HEK293 (cell line): ENCODE results near the gene SCYGR1.

Experiments used
- CTCF ChIA-PET: fragments of 350-600 bp; formaldehyde crosslinking; extraction: SDS; loops from one replicate; lab custom pipeline; 2021; ENCODE audit warnings: antibody characterized with exemption; lab: Yijun Ruan, JAX
- POLR2A ChIA-PET: fragments of 300-600 bp; formaldehyde crosslinking; extraction: SDS; loops from one replicate; lab custom pipeline; 2020; ENCODE audit warnings: antibody characterized with exemption, inconsistent platforms; lab: Yijun Ruan, JAX
- H3K27ac ChIP-seq: fragments of 200-500 bp; sonication (Bioruptor generic); 2 replicates; pipeline ENCODE4 v1.5.1; 2014; ENCODE audit warnings: low read depth, low read length, control low read depth, inconsistent platforms; ENCODE audit errors: extremely low read depth
- H3K36me3 ChIP-seq, 2 experiments: fragments of 200-500 bp in 1 of 2; sonication (Bioruptor generic) in 1 of 2; 1 replicate in 1 of 2; 2 replicates in 1 of 2; pipeline ENCODE4 v1.5.1; 2014 to 2017; ENCODE audit warnings: inconsistent platforms in 2 of 2, low read length in 2 of 2; ENCODE audit not compliant: control insufficient read depth in 2 of 2, insufficient read depth in 1 of 2
- H3K4me1 ChIP-seq: fragments of 200-500 bp; sonication (Bioruptor generic); 2 replicates; pipeline ENCODE4 v1.5.1; 2014; ENCODE audit warnings: mild to moderate bottlenecking, low read length, inconsistent platforms; ENCODE audit not compliant: control insufficient read depth, insufficient read depth
- H3K4me3 ChIP-seq: 2 replicates; pipeline ENCODE4 v1.5.1; 2011; ENCODE audit warnings: low read depth, mild to moderate bottlenecking, control low read depth, low read length, moderate library complexity
- H3K9me3 ChIP-seq: fragments of 200-500 bp; sonication (Bioruptor generic); 2 replicates; pipeline ENCODE4 v1.5.1; 2014; ENCODE audit warnings: low read depth, low read length, inconsistent platforms; ENCODE audit not compliant: control insufficient read depth, insufficient read depth
- REPIN1 ChIP-seq: fragments of 450-650 bp; formaldehyde crosslinking; IDR thresholded peaks from 2 replicates; pipeline ENCODE4 v1.5.1; 2017; ENCODE audit warnings: missing biosample characterization, missing genetic modification characterization, low read depth
- SCRT2 ChIP-seq: fragments of 450-650 bp; formaldehyde crosslinking; IDR thresholded peaks from 2 replicates; pipeline ENCODE4 v1.5.1; 2016; ENCODE audit warnings: missing biosample characterization, missing genetic modification characterization
- SP3 ChIP-seq: fragments of 450-650 bp; formaldehyde crosslinking; IDR thresholded peaks from 2 replicates; pipeline ENCODE4 v1.5.1; 2016; ENCODE audit warnings: missing biosample characterization, missing genetic modification characterization
- TSHZ1 ChIP-seq: fragments of 450-650 bp; formaldehyde crosslinking; IDR thresholded peaks from 2 replicates; pipeline ENCODE4 v1.5.1; 2016; ENCODE audit warnings: missing biosample characterization, missing genetic modification characterization, borderline replicate concordance
- ZIC2 ChIP-seq: fragments of 450-650 bp; formaldehyde crosslinking; IDR thresholded peaks from 2 replicates; pipeline ENCODE4 v1.5.1; 2016; ENCODE audit warnings: missing biosample characterization, missing genetic modification characterization
- ZNF138 ChIP-seq: fragments of 450-650 bp; formaldehyde crosslinking; IDR thresholded peaks from 2 replicates; pipeline ENCODE4 v1.5.1; 2016; ENCODE audit warnings: missing biosample characterization, missing genetic modification characterization, borderline replicate concordance
- ZNF214 ChIP-seq: fragments of 450-650 bp; formaldehyde crosslinking; IDR thresholded peaks from 2 replicates; pipeline ENCODE4 v1.5.1; 2017; ENCODE audit warnings: missing biosample characterization, mild to moderate bottlenecking, missing genetic modification characterization, borderline replicate concordance
- ZNF23 ChIP-seq: fragments of 450-650 bp; formaldehyde crosslinking; IDR thresholded peaks from 2 replicates; pipeline ENCODE4 v1.5.1; 2016; ENCODE audit warnings: missing biosample characterization, missing genetic modification characterization, borderline replicate concordance
- ZNF335 ChIP-seq: fragments of 450-650 bp; formaldehyde crosslinking; conservative IDR thresholded peaks from 2 replicates; pipeline ENCODE4 v1.5.1; 2016; ENCODE audit warnings: missing biosample characterization, missing genetic modification characterization
- ZNF362 ChIP-seq: fragments of 450-650 bp; formaldehyde crosslinking; IDR thresholded peaks from 2 replicates; pipeline ENCODE4 v1.5.1; 2016; ENCODE audit warnings: missing biosample characterization, missing genetic modification characterization
- ZNF518A ChIP-seq: fragments of 450-650 bp; formaldehyde crosslinking; conservative IDR thresholded peaks from 2 replicates; pipeline ENCODE4 v1.5.1; 2016; ENCODE audit warnings: low read depth, missing biosample characterization, missing genetic modification characterization
- ZNF626 ChIP-seq: fragments of 450-650 bp; sonication (Bioruptor Pico); formaldehyde crosslinking; IDR thresholded peaks from 2 replicates; pipeline ENCODE4 v1.5.1; 2018; ENCODE audit warnings: missing biosample characterization, missing genetic modification characterization, inconsistent platforms
- ZNF692 ChIP-seq: fragments of 450-650 bp; formaldehyde crosslinking; IDR thresholded peaks from 2 replicates; pipeline ENCODE4 v1.5.1; 2016; ENCODE audit warnings: missing biosample characterization, missing genetic modification characterization

The SCYGR1 gene

GRCh38 chr2:227416701-227417100, 29.0 kb upstream of the SCYGR1 start (continued):
- TF ChIP-seq ZNF518A, result no peak
- TF ChIP-seq, all 188 proteins: peak for 0

GRCh38 chr2:227415538-227416424, 28.0 kb upstream of the SCYGR1 start:
- Histone ChIP-seq H3K36me3 (no peaks in the 10 kb centered on the region), H3K4me3 (no peak overlapping the region), H3K27ac (no peak overlapping the region), H3K9me3 (no peaks in the 10 kb centered on the region), H3K4me1 (no peaks in the 10 kb centered on the region)
- peak; percentile 50 for TF ChIP-seq ZIC2 (tag by site-specific recombination)
- TF ChIP-seq REPIN1 (tag by site-specific recombination), result no peak
- CTCF ChIA-PET, result interaction anchor here (0.6 to 1.7 kb wide), 3 partner anchors 10 to 286 kb away, joined by 3 to 7 read pairs (median 3); no protein-coding TSS in a partner anchor
- POLR2A ChIA-PET, result interaction anchor here (1.1 kb wide), 1 partner anchor 49 kb away, joined by 5 read pairs; no protein-coding TSS in a partner anchor

GRCh38 chr2:227414846-227415245, 27.1 kb upstream of the SCYGR1 start:
- Histone ChIP-seq H3K9me3 (no peaks in the 10 kb centered on the region), H3K4me1 (no peaks in the 10 kb centered on the region), H3K27ac (no peak overlapping the region), H3K36me3 (no peaks in the 10 kb centered on the region), H3K4me3 (no peak overlapping the region)
- no peak for TF ChIP-seq TSHZ1 (tag by site-specific recombination)
- CTCF ChIA-PET, result no interaction called here
- POLR2A ChIA-PET, result interaction anchor here (1.1 kb wide), 1 partner anchor 50 kb away, joined by 5 read pairs; no protein-coding TSS in a partner anchor

GRCh38 chr2:227413371-227413770, 25.6 kb upstream of the SCYGR1 start:
- TF ChIP-seq SP3 (tag by site-specific recombination), result no peak
- no peak for TF ChIP-seq ZNF626
- no peak for TF ChIP-seq ZNF362
- peak; percentile 27; the same call in 1 of the 2 replicates for TF ChIP-seq ZNF335
- TF ChIP-seq SCRT2, result peak; percentile 43
- no peak for TF ChIP-seq ZNF23 (tag by site-specific recombination)
- TF ChIP-seq ZNF138 (tag by site-specific recombination), result no peak
- 0 out of 2 replicates have a peak, but pooled peaks have one; percentile 19 for TF ChIP-seq ZIC2 (tag by site-specific recombination)
- no peak for TF ChIP-seq ZNF692
- no peak for TF ChIP-seq ZNF214 (tag by site-specific recombination)
- CTCF ChIA-PET, result interaction anchor here (0.6 to 1.1 kb wide), 4 partner anchors 8 to 1859 kb away, joined by 3 to 6 read pairs (median 4); no protein-coding TSS in a partner anchor
- no peaks in the 10 kb centered on the region for H3K4me1 ChIP-seq
- H3K36me3 ChIP-seq, result no peaks in the 10 kb centered on the region
- H3K9me3 ChIP-seq, result no peaks in the 10 kb centered on the region
- no peak overlapping the region for H3K4me3 ChIP-seq
- POLR2A ChIA-PET, result no interaction called here
- H3K27ac ChIP-seq, result no peak overlapping the region
